ENCODE results near the gene GPBAR1. TPM values are rescaled to one million over a fixed set of nuclear protein-coding genes. Genes with fewer than 3 reads are reported as not detected.

GPBAR1 gene
- total RNA-seq, result 0.39 TPM

GRCh38 chr2:218260742-218261422 is at the start of gene GPBAR1:
Gene GPBAR1 (plus strand): TSS chr2:218261015. CDS start chr2:218262725, 1,710 bp downstream.
- DNase-seq, result no peak

GRCh38 chr2:218214116-218214515 is 46.7 kb upstream of the GPBAR1 start:
- no peak for DNase-seq

GRCh38 chr2:218216336-218216673 is 44.5 kb upstream of the GPBAR1 start:
- no peak for DNase-seq

- peak; percentile 93 for DNase-seq
Observed at GRCh38 chr2:218216674-218217359, 44.0 kb upstream of the GPBAR1 start, which contains the start of gene ARPC2. Gene ARPC2 (plus strand): TSS chr2:218217189. CDS start chr2:218217471, 282 bp downstream.

- no peak for DNase-seq
Observed at GRCh38 chr2:218217360-218218267, 43.2 kb upstream of the GPBAR1 start.

GRCh38 chr2:218218268-218219185 is 42.3 kb upstream of the GPBAR1 start:
- peak; percentile 12 for DNase-seq

- DNase-seq, result no peak
Observed at GRCh38 chr2:218219934-218220333, 40.9 kb upstream of the GPBAR1 start.

GRCh38 chr2:218221000-218221399 is 39.8 kb upstream of the GPBAR1 start:
- DNase-seq, result no peak

- DNase-seq, result no peak
Observed at GRCh38 chr2:218223046-218223445, 37.8 kb upstream of the GPBAR1 start.

- no peak for DNase-seq
Observed at GRCh38 chr2:218224186-218224585, 36.6 kb upstream of the GPBAR1 start.

- no peak for DNase-seq
Observed at GRCh38 chr2:218226903-218227302, 33.9 kb upstream of the GPBAR1 start.

- DNase-seq, result no peak
Observed at GRCh38 chr2:218228366-218229090, 32.3 kb upstream of the GPBAR1 start.

GRCh38 chr2:218229239-218229638 is 31.6 kb upstream of the GPBAR1 start:
- DNase-seq, result no peak

- no peak for DNase-seq
Observed at GRCh38 chr2:218229851-218230250, 31.0 kb upstream of the GPBAR1 start.

- DNase-seq, result no peak
Observed at GRCh38 chr2:218230882-218231281, 29.9 kb upstream of the GPBAR1 start.

- no peak for DNase-seq
Observed at GRCh38 chr2:218233543-218233942, 27.3 kb upstream of the GPBAR1 start.

- no peak for DNase-seq
Observed at GRCh38 chr2:218234521-218234920, 26.3 kb upstream of the GPBAR1 start.

GRCh38 chr2:218235017-218235416 is 25.8 kb upstream of the GPBAR1 start:
- no peak for DNase-seq

- no peak for DNase-seq
Observed at GRCh38 chr2:218236829-218237228, 24.0 kb upstream of the GPBAR1 start.

- DNase-seq, result no peak
Observed at GRCh38 chr2:218238887-218239286, 21.9 kb upstream of the GPBAR1 start.

GRCh38 chr2:218244204-218244603 is 16.6 kb upstream of the GPBAR1 start:
- DNase-seq, result no peak
